GM19395 (cell line): Measurements from ENCODE around the gene CCDC30.
"Not testable (repeated sequence)": the region's sequence is repeated elsewhere in the genome, so short reads cannot be mapped to it uniquely, and the experiment has no call there.

Source experiments
- ATAC-seq: cut with Tn5 transposase; IDR thresholded peaks from one replicate; pipeline ENCODE4 v1.9.1; 2021; ENCODE audit warnings: mild to moderate bottlenecking, moderate library complexity; ENCODE audit not compliant: unreplicated experiment

The CCDC30 gene

GRCh38 chr1:42450061-42450460 lies 13.0 kb upstream of the CCDC30 start:
- no peak for ATAC-seq

- ATAC-seq: no peak
Observed at GRCh38 chr1:42453386-42453785, 9.7 kb upstream of the CCDC30 start.

GRCh38 chr1:42454403-42454802 lies 8.7 kb upstream of the CCDC30 start:
- ATAC-seq: no peak

- peak; percentile 88 for ATAC-seq
Observed at GRCh38 chr1:42456010-42456753, 6.9 kb upstream of the CCDC30 start, which contains the start of the genes PPCS and ZMYND12. TSS of gene PPCS (plus strand) at chr1:42456543. CDS start at chr1:42456566, 23 bp downstream. TSS of gene ZMYND12 (minus strand) at chr1:42456022. CDS start at chr1:42455997, 25 bp downstream.

- peak; percentile 64 for ATAC-seq
Observed at GRCh38 chr1:42456754-42457089, 6.4 kb upstream of the CCDC30 start.

GRCh38 chr1:42461196-42461595 lies 1.9 kb upstream of the CCDC30 start:
- no peak for ATAC-seq

GRCh38 chr1:42463921-42464320 lies 835 bp downstream of the CCDC30 start:
- ATAC-seq: no peak

- no peak for ATAC-seq
Observed at GRCh38 chr1:42466030-42466429, 2.9 kb downstream of the CCDC30 start.

GRCh38 chr1:42469727-42470126 lies 6.6 kb downstream of the CCDC30 start:
- no peak for ATAC-seq

GRCh38 chr1:42476605-42477004 lies 13.5 kb downstream of the CCDC30 start:
- no peak for ATAC-seq

- not testable (repeated sequence) for ATAC-seq
Observed at GRCh38 chr1:42477354-42477753, 14.3 kb downstream of the CCDC30 start.

- ATAC-seq: no peak
Observed at GRCh38 chr1:42477775-42478174, 14.7 kb downstream of the CCDC30 start.

- ATAC-seq: no peak
Observed at GRCh38 chr1:42479621-42480020, 16.5 kb downstream of the CCDC30 start.

- no peak for ATAC-seq
Observed at GRCh38 chr1:42480921-42481320, 17.8 kb downstream of the CCDC30 start.

- ATAC-seq: no peak
Observed at GRCh38 chr1:42482635-42483153, 19.6 kb downstream of the CCDC30 start.

- ATAC-seq: no peak
Observed at GRCh38 chr1:42484382-42484781, 21.3 kb downstream of the CCDC30 start.

- ATAC-seq: no peak
Observed at GRCh38 chr1:42490237-42490636, 27.2 kb downstream of the CCDC30 start.

GRCh38 chr1:42502031-42502430 lies 38.9 kb downstream of the CCDC30 start:
- ATAC-seq: not testable (repeated sequence)

GRCh38 chr1:42504535-42505128 lies 41.5 kb downstream of the CCDC30 start:
- ATAC-seq: no peak

GRCh38 chr1:42506576-42506975 lies 43.5 kb downstream of the CCDC30 start:
- ATAC-seq: no peak

- not testable (repeated sequence) for ATAC-seq
Observed at GRCh38 chr1:42511581-42512155, 48.6 kb downstream of the CCDC30 start.

- no peak for ATAC-seq
Observed at GRCh38 chr1:42518908-42519307, 55.8 kb downstream of the CCDC30 start.
